ENCODE results near the gene COX7B. TPM values are rescaled to one million over a fixed set of nuclear protein-coding genes. Genes with fewer than 3 reads are reported as not detected.
A peak's percentile ranks its signal among the peaks of the same experiment; 100 is the strongest.
"Not testable (repeated sequence)": the region's sequence is repeated elsewhere in the genome, so short reads cannot be mapped to it uniquely, and the experiment has no call there.

The COX7B gene, protein sequence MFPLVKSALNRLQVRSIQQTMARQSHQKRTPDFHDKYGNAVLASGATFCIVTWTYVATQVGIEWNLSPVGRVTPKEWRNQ
- 142 to 192 TPM (median 154 TPM) in 3 replicates for total RNA-seq
- long read RNA-seq, transcript COX7B-203 (3 exons, 2,471 nt) = major isoform, 101 of 106 reads
- long read RNA-seq, partial matches to known transcripts = 0 of 106 reads
- long read RNA-seq, other reads (novel, unspliced or antisense) = 1 of 106 reads

DNA sequence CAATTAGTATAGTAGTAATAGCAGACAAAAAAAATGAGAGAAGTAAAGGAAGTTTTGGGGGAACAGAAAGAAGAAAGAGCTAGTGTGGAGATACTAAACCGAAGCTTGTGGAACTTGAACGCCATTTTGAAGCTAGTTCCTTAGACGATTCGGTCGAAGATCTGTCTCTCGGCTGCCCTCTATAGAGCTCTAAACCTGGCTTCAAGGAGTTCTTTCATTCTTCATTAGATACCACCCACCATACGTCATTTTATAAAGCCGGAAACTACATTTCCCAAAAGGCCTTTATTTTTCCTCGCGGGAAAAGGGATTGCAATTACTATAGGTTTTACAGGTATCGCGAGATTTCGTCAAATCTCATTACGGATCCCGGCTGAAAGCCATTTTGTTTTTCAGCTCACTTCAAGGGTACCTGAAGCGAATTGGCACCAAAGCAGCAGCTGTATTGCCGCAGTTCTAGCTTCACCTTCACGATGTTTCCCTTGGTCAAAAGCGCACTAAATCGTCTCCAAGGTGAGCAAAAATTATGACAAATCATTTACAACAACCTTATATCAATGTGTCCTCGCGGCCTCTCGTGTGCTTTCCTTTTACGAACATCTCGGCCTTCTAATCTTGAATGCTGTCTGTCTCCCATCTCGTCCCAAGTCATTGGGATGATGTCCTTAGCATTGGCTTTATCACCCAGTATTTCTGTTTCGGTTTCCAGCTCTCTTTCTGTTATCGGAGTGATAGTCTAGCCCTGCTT is at the start of gene COX7B:
Gene COX7B (plus strand): TSS at position 388 of the 748 bp plus-strand sequence. CDS start 86 bp downstream, at position 474.
- peak within 1 kb of the TSS; percentile 96 for H3K27ac Mint-ChIP-seq (ENCODE audit: unreplicated experiment)
- TF ChIP-seq, protein P1, sequence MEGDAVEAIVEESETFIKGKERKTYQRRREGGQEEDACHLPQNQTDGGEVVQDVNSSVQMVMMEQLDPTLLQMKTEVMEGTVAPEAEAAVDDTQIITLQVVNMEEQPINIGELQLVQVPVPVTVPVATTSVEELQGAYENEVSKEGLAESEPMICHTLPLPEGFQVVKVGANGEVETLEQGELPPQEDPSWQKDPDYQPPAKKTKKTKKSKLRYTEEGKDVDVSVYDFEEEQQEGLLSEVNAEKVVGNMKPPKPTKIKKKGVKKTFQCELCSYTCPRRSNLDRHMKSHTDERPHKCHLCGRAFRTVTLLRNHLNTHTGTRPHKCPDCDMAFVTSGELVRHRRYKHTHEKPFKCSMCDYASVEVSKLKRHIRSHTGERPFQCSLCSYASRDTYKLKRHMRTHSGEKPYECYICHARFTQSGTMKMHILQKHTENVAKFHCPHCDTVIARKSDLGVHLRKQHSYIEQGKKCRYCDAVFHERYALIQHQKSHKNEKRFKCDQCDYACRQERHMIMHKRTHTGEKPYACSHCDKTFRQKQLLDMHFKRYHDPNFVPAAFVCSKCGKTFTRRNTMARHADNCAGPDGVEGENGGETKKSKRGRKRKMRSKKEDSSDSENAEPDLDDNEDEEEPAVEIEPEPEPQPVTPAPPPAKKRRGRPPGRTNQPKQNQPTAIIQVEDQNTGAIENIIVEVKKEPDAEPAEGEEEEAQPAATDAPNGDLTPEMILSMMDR (IDR thresholded peaks at IDR 0.05) = peak; percentile 75
- peaks cover 15% of the 10 kb centered on the region for H3K4me1 Mint-ChIP-seq (ENCODE audit: low read depth)
- no peak for DNase-seq (ENCODE audit: low spot score)
- no peaks in the 10 kb centered on the region for H3K27me3 Mint-ChIP-seq (ENCODE audit: low read depth)
- no peaks in the 10 kb centered on the region for H3K36me3 Mint-ChIP-seq (ENCODE audit: low read depth)
- H3K4me3 Mint-ChIP-seq (ENCODE audit: unreplicated experiment) = peak within 1 kb of the TSS; percentile 83
- H3K9me3 Mint-ChIP-seq (ENCODE audit: low read depth) = peaks cover 13% of the 10 kb centered on the region

DNA sequence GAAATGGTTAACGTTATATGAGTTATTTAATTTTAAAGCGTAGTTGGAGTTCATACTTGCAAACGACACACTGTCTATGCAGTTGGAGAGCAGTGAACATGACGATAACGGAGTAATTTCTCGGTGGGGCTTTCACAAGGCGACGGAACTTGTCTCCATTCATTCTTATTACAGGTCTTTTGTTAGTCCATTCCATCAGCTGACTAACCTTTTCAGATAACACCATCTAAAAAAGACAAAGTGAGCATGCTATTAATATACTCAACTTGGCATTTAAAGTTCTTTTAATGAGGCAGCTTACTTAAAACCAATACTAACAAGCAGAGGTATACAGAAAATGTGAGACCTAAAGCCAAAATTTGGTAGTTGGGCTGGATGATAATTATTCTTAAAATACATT is 23.9 kb upstream of the COX7B start:
- TF ChIP-seq, protein P1 (IDR thresholded peaks at IDR 0.05) = no peak
- Mint-ChIP-seq H3K36me3 (ENCODE audit: low read depth) (peaks cover 2% of the 10 kb centered on the region), H3K9me3 (ENCODE audit: low read depth) (peaks cover 4% of the 10 kb centered on the region), H3K4me3 (ENCODE audit: unreplicated experiment) (no peak overlapping the region), H3K4me1 (ENCODE audit: low read depth) (no peaks in the 10 kb centered on the region), H3K27ac (ENCODE audit: unreplicated experiment) (no peak overlapping the region), H3K27me3 (ENCODE audit: low read depth) (no peaks in the 10 kb centered on the region)
- no peak for DNase-seq (ENCODE audit: low spot score)

DNA sequence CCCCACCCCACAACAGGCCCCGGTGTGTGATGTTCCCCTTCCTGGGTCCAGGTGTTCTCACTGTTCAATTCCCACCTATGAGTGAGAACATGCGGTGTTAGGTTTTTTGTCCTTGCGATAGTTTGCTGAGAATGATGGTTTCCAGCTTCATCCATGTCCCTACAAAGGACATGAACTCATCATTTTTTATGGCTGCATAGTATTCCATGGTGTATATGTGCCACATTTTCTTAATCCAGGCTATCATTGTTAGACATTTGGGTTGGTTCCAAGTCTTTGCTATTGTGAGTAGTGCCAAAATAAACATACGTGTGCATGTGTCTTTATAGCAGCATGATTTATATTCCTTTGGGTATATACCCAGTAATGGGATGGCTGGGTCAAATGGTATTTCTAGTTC is 17.9 kb upstream of the COX7B start:
- not testable (repeated sequence) for H3K4me1 Mint-ChIP-seq (ENCODE audit: low read depth); DNase-seq (ENCODE audit: low spot score); H3K4me3 Mint-ChIP-seq (ENCODE audit: unreplicated experiment); H3K27ac Mint-ChIP-seq (ENCODE audit: unreplicated experiment); H3K36me3 Mint-ChIP-seq (ENCODE audit: low read depth); H3K27me3 Mint-ChIP-seq (ENCODE audit: low read depth); H3K9me3 Mint-ChIP-seq (ENCODE audit: low read depth)

DNA sequence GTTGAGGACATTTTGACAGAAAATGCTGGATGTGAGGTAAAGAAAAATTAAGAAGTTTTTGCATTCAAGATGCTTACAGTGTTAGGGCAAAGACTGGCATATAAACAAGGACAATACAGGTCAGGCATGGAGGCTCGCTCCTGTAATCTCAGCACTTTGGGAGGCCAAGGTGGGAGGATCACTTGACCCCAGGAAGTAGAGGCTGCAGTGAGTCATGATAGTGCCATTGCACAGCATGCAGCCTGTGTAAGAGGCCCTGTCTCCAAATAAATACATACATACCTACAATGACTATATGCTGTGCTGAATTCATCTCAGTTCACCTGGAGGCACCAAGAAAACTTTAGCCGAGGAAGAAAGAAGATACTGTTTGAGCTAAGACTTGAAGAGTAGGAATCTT is 6.4 kb upstream of the COX7B start:
- H3K9me3 Mint-ChIP-seq (ENCODE audit: low read depth) = peaks cover 7% of the 10 kb centered on the region
- H3K4me3 Mint-ChIP-seq (ENCODE audit: unreplicated experiment) = no peak overlapping the region
- TF ChIP-seq, protein P1 (IDR thresholded peaks at IDR 0.05) = no peak
- no peak overlapping the region for H3K27ac Mint-ChIP-seq (ENCODE audit: unreplicated experiment)
- no peaks in the 10 kb centered on the region for H3K27me3 Mint-ChIP-seq (ENCODE audit: low read depth)
- no peaks in the 10 kb centered on the region for H3K36me3 Mint-ChIP-seq (ENCODE audit: low read depth)
- no peak for DNase-seq (ENCODE audit: low spot score)
- peaks cover 20% of the 10 kb centered on the region for H3K4me1 Mint-ChIP-seq (ENCODE audit: low read depth)

DNA sequence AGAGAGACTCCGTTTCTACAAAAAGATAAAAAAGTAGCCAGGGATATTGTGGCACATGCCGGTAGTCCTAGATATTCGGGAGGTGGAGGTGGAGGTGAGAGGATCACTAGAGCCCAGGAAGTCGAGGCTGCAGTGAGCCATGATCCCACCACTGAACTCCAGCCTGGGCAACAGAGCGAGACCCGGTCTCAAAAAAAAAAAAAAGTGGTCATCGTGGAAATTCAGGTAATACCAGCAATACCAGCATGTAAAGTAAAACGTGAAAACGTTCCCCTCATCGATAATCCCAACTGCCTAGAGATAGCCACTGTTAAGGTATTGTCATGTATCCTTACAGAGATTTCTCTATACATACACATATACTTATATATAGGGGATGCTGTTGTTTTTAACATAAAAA is 5.6 kb upstream of the COX7B start:
- Mint-ChIP-seq H3K27me3 (ENCODE audit: low read depth) (no peaks in the 10 kb centered on the region), H3K4me3 (ENCODE audit: unreplicated experiment) (peak overlapping the region; percentile 19), H3K9me3 (ENCODE audit: low read depth) (peaks cover 7% of the 10 kb centered on the region), H3K36me3 (ENCODE audit: low read depth) (no peaks in the 10 kb centered on the region), H3K4me1 (ENCODE audit: low read depth) (peaks cover 20% of the 10 kb centered on the region), H3K27ac (ENCODE audit: unreplicated experiment) (peak overlapping the region; percentile 13)
- TF ChIP-seq, protein P1 (IDR thresholded peaks at IDR 0.05) = no peak
- DNase-seq (ENCODE audit: low spot score) = no peak
